A673 (cell line): Measurements from ENCODE around the gene PTPN18.

Experiments
- EZH2 ChIP-seq: fragments of 200-600 bp; sonication (generic); IDR thresholded peaks from 2 replicates; pipeline ENCODE4 v1.6.1; 2017; ENCODE audit warnings: borderline replicate concordance, low read depth, mild to moderate bottlenecking, mixed read lengths, antibody characterized with exemption, low read length; ENCODE audit not compliant: poor library complexity, severe bottlenecking
- TF ChIP-seq, protein P1 (sequence below): fragments of 300-800, 200-600 bp; sonication (generic); conservative IDR thresholded peaks from 2 replicates; pipeline ENCODE4 v1.5.1; 2017; ENCODE audit warnings: low read depth, mild to moderate bottlenecking, antibody characterized with exemption, low read length, moderate library complexity, mixed read lengths

DNA sequence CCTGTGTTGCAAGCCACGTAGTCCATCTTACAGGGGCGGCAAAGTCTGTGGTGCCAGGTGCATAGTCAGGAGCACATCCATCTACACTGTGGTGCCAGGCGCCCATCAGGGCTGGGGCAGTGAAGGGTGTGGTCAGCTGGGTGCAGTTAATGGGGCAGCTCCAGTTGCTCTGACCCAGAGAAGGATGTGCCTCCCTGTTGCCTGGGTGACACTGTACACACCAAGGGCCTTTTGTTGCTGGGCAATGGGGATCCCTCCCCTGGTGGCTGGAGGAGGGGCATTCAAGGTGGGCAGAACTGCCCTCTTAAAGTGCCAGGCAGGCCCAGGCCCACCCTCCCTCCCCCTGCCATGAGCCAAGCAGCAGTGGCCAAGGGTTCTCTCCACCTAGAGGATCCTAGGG is 41.5 kb upstream of the PTPN18 start:
- TF ChIP-seq, protein P1, sequence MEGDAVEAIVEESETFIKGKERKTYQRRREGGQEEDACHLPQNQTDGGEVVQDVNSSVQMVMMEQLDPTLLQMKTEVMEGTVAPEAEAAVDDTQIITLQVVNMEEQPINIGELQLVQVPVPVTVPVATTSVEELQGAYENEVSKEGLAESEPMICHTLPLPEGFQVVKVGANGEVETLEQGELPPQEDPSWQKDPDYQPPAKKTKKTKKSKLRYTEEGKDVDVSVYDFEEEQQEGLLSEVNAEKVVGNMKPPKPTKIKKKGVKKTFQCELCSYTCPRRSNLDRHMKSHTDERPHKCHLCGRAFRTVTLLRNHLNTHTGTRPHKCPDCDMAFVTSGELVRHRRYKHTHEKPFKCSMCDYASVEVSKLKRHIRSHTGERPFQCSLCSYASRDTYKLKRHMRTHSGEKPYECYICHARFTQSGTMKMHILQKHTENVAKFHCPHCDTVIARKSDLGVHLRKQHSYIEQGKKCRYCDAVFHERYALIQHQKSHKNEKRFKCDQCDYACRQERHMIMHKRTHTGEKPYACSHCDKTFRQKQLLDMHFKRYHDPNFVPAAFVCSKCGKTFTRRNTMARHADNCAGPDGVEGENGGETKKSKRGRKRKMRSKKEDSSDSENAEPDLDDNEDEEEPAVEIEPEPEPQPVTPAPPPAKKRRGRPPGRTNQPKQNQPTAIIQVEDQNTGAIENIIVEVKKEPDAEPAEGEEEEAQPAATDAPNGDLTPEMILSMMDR = no peak
- no peak for TF ChIP-seq EZH2
